ENCODE results near the gene RNF224. TPM values are rescaled to one million over a fixed set of nuclear protein-coding genes. Genes with fewer than 3 reads are reported as not detected.

Gene RNF224
- total and polyA plus RNA-seq, 2 of the 13 experiments (the other 11 are each of a cell fraction or from before 2014, with no cell fraction given): 0.09 TPM; not detected in 1

DNA sequence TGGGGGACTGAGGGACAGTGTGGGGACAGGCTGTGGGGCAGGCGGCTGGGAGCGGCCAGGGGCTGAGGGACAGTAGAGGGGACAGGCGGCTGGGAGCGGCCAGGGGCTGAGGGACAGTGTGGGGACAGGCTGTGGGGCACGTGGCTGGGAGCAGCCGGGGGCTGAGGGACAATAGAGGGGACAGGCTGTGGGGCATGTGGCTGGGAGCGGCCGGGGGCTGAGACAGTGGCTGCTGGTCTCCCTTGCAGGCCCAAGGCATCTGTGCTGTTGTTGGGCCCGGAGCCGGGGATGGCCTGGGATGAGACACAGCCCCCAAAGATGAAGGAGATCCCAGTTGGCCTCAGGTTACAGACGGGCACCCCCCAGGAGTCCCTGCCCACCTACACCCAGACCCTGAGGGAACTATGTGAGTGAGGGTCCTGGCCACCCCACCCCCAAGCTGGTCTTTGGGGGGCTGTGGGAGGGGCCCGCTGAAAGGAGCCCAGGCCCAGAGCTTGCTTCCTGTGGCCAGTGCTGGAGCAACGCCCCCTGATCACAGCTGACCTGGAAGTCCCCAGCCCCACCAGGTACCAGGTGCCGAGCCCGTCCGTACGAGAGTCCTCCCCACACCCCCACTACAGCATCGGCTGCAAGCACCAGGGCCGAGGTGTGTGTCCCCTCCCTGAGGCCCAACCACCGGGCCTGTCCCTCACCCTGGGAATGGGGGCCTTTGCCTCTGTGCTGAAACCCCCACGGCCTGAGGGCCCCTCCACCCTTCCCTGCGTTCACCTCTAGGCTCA, 24.4 kb downstream of the RNF224 start:
- peaks cover 1 to 9% of the 10 kb centered on the region in 2 experiments; a peak in 2 of 5 replicates for H3K27me3 ChIP-seq (ENCODE audit: control insufficient read depth in 1 of 2, insufficient read depth in 2 of 2, low read length in 2 of 2)
- no peaks in the 10 kb centered on the region for H3K9me3 ChIP-seq (ENCODE audit: low read length)
- CTCF ChIA-PET (ENCODE audit: low intra/inter-chr PET ratio, low total read pairs): no interaction called here
- H3K27ac ChIP-seq (ENCODE audit: extremely low read length, insufficient read depth, low read length): no peak overlapping the region
- DNase-seq (ENCODE audit: low spot score) (no peak), FAIRE-seq (no peak), ATAC-seq (no peak)
- peaks cover 1 to 2% of the 10 kb centered on the region in 2 experiments; a peak in 2 of 5 replicates for H3K36me3 ChIP-seq (replicated peaks in 1 of 2; ENCODE audit: control insufficient read depth in 1 of 2, insufficient read depth in 2 of 2, low read length in 2 of 2)
- H3K9ac ChIP-seq (ENCODE audit: insufficient read depth, low read depth, low read length): peak overlapping the region; percentile 5; the same call in 1 of the 2 replicates
- peak overlapping the region in 1 of 3 experiments; percentile 19; a peak in 1 of 6 replicates for H3K4me3 ChIP-seq (replicated peaks in 1 of 3; ENCODE audit: insufficient read depth in 1 of 3, low read depth in 2 of 3, low read length in 3 of 3)
- no TSS peak for BruUV-seq (replicated peaks)
- intact Hi-C loops (cut with micrococcal nuclease; ENCODE audit: unreplicated experiment) (no loop called here), in situ Hi-C loops (cut with HindIII; ENCODE audit: extremely low pct_ligation_motif_present, low pct_unique_long_range_greater_than_20kb) (no loop called here)
- POLR2A ChIA-PET: interaction anchor here (0.6 to 14.2 kb wide), 4 partner anchors 9 to 198 kb away, joined by 3 to 317 read pairs (median 28); partner anchors contain the start of genes TOR4A and TUBB4B
- 0 out of 2 replicates have a peak, but pooled peaks have one; percentile 15 for TF ChIP-seq KDM5B (CRISPR knock-in tag; IDR thresholded peaks at IDR 0.05; ENCODE audit: borderline replicate concordance)
- TF ChIP-seq GABPB1 (CRISPR knock-in tag; IDR thresholded peaks at IDR 0.05): peak; percentile 9; the same call in 1 of the 2 replicates
- no peak for TF ChIP-seq NFE2 (CRISPR knock-in tag; IDR thresholded peaks at IDR 0.05)
- no peak for TF ChIP-seq ZNF230 (CRISPR knock-in tag; IDR thresholded peaks at IDR 0.05)
- TF ChIP-seq, protein P1, sequence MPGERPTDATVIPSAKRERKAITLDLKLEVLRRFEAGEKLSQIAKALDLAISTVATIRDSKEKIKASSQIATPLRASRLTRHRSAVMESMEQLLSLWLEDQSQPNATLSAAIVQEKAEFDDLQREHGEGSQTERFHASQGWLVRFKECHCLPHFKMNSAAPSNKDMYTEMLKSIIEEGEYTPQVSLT (CRISPR knock-in tag; IDR thresholded peaks at IDR 0.05; ENCODE audit: borderline replicate concordance, low read depth): no peak
- TF ChIP-seq AGO2 (optimal IDR thresholded peaks at IDR 0.05; ENCODE audit: low read depth, low read length): peak; percentile 68
- TF ChIP-seq, protein P2, sequence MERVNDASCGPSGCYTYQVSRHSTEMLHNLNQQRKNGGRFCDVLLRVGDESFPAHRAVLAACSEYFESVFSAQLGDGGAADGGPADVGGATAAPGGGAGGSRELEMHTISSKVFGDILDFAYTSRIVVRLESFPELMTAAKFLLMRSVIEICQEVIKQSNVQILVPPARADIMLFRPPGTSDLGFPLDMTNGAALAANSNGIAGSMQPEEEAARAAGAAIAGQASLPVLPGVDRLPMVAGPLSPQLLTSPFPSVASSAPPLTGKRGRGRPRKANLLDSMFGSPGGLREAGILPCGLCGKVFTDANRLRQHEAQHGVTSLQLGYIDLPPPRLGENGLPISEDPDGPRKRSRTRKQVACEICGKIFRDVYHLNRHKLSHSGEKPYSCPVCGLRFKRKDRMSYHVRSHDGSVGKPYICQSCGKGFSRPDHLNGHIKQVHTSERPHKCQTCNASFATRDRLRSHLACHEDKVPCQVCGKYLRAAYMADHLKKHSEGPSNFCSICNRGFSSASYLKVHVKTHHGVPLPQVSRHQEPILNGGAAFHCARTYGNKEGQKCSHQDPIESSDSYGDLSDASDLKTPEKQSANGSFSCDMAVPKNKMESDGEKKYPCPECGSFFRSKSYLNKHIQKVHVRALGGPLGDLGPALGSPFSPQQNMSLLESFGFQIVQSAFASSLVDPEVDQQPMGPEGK (CRISPR knock-in tag; IDR thresholded peaks at IDR 0.05): 0 out of 2 replicates have a peak, but pooled peaks have one; percentile 15
- TF ChIP-seq PHF8 (CRISPR knock-in tag; IDR thresholded peaks at IDR 0.05): no peak
- TF ChIP-seq, protein P3, sequence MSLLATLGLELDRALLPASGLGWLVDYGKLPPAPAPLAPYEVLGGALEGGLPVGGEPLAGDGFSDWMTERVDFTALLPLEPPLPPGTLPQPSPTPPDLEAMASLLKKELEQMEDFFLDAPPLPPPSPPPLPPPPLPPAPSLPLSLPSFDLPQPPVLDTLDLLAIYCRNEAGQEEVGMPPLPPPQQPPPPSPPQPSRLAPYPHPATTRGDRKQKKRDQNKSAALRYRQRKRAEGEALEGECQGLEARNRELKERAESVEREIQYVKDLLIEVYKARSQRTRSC (CRISPR knock-in tag; IDR thresholded peaks at IDR 0.05; ENCODE audit: low read depth): no peak
- no peak for TF ChIP-seq MEIS2 (CRISPR knock-in tag; IDR thresholded peaks at IDR 0.05)
- H3K4me1 ChIP-seq (ENCODE audit: insufficient read depth, low read length): peaks cover 83% of the 10 kb centered on the region
- no peak overlapping the region for H2AFZ ChIP-seq (ENCODE audit: low read length)
- WGBS (ENCODE audit: low lambda C conversion rate): 48% methylated on average over 12 of the region's 22 CpGs
- peaks cover 14% of the 10 kb centered on the region for H3K79me2 ChIP-seq (ENCODE audit: insufficient read depth, low read length)
- no peak overlapping the region; the same call in 1 of the 2 replicates for H3K4me2 ChIP-seq (ENCODE audit: low read depth, low read length)
- H4K20me1 ChIP-seq (ENCODE audit: insufficient read depth, low read length): no peaks in the 10 kb centered on the region
